Measurements from ENCODE around the gene TBC1D23.
"Not testable (repeated sequence)": the region's sequence is repeated elsewhere in the genome, so short reads cannot be mapped to it uniquely, and the experiment has no call there.

Gene TBC1D23

DNA sequence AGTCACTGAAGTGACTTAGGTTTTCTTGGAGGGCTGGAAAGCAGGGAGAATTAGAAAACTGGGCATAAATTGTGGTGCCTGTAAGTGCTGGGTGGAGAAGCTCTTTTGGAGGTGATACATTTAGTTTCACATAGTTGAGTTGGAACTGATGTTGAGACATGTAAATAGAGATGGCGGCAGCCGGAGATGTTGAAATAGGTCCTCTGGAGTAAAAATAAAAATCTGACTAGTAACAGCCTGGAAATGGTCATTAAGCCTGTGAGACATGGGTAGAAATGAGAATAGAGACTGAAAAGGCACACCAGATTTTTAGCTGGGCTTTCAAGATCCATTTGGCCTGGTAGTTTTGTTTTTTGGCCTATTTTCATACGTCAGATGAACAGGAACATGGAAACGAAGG is 70.9 kb downstream of the TBC1D23 start:
- no peak overlapping the region for H3K4me3 ChIP-seq (ENCODE audit: low read depth, low read length)
- TF ChIP-seq, protein P1, sequence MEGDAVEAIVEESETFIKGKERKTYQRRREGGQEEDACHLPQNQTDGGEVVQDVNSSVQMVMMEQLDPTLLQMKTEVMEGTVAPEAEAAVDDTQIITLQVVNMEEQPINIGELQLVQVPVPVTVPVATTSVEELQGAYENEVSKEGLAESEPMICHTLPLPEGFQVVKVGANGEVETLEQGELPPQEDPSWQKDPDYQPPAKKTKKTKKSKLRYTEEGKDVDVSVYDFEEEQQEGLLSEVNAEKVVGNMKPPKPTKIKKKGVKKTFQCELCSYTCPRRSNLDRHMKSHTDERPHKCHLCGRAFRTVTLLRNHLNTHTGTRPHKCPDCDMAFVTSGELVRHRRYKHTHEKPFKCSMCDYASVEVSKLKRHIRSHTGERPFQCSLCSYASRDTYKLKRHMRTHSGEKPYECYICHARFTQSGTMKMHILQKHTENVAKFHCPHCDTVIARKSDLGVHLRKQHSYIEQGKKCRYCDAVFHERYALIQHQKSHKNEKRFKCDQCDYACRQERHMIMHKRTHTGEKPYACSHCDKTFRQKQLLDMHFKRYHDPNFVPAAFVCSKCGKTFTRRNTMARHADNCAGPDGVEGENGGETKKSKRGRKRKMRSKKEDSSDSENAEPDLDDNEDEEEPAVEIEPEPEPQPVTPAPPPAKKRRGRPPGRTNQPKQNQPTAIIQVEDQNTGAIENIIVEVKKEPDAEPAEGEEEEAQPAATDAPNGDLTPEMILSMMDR (IDR thresholded peaks at IDR 0.05; ENCODE audit: borderline replicate concordance, insufficient read depth, low read depth, low read length): no peak

GRCh38 chr3:100333051-100333450 is 72.3 kb downstream of the TBC1D23 start:
- no peak overlapping the region for H3K4me3 ChIP-seq (ENCODE audit: low read depth, low read length)
- TF ChIP-seq, protein P1 (IDR thresholded peaks at IDR 0.05; ENCODE audit: borderline replicate concordance, insufficient read depth, low read depth, low read length): no peak

DNA sequence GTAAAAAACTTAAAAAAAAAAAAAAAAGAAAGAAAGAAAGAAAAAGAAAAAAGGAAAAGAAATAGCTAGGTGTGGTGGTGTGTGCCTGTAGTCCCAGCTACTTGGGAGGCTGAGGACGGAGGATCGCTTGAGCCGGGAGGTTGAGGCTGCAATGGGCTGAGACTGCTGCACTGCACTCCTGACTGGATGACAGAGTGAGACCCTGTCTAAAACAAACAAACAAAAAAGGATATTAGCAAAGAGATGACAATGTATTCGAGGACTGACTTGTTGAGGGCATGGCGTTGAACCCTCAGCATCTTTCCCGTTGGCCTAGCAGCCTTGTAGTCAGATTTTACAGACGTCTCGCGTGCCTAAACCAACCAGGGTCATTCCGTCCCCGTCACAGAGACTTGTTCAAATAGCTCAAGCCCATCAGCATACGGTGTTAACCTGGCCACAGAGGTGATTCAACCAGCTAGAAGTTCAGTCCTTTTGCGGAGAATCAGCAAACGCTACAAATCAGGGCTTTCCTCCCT is 73.2 kb downstream of the TBC1D23 start:
- H3K4me3 ChIP-seq (ENCODE audit: low read depth, low read length): peak overlapping the region; percentile 62
- TF ChIP-seq, protein P1 (IDR thresholded peaks at IDR 0.05; ENCODE audit: borderline replicate concordance, insufficient read depth, low read depth, low read length): no peak

DNA sequence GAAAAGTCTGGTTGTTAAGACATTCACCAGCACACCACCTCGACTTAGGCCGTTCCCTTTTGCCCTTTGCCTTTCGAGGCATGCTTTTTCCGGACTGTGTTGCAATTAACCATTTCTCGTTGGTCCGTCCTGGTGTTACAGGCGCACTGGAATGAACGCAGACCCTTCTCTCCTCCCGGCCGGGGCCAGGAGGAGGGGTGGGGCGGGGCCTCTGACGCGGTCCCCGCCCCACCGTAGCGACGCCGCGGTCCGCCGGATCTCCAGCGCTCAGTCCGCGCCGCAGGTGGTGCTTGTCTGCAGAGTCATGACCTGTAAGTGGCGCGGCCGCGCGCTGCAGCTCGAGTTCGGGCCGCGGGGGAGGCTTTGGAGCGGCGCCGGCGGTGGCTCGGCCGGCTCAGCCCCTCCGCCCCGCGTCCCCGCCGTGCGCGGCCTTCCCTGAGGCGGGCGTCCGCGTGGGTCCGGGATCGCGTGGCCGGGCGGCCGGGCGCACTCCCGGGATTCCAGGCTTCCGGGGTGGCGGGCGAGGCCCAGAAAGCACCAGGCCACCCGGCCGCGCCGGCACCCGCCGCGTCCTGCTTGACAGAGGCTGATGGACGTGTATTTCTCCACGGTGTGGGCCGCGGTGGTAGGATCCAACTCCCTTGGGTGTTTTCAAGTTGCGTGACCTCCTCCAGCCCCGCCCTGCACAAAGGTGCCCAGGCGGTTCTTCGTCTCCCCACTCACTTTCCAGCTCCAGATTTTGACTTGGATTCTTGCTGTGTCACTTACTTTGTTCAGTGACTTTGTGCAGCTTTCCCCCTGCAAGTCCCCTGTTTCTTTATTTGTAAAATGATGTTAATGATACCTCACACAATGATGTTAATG is 73.9 kb downstream of the TBC1D23 start, which contains the start of gene NIT2:
Gene NIT2, plus strand, starts transcription at position 270 of the 864 bp plus-strand sequence. Its CDS starts 35 bp downstream, at position 305.
- TF ChIP-seq, protein P1 (IDR thresholded peaks at IDR 0.05; ENCODE audit: borderline replicate concordance, insufficient read depth, low read depth, low read length): no peak
- peak within 1 kb of the TSS; percentile 62 for H3K4me3 ChIP-seq (ENCODE audit: low read depth, low read length)

DNA sequence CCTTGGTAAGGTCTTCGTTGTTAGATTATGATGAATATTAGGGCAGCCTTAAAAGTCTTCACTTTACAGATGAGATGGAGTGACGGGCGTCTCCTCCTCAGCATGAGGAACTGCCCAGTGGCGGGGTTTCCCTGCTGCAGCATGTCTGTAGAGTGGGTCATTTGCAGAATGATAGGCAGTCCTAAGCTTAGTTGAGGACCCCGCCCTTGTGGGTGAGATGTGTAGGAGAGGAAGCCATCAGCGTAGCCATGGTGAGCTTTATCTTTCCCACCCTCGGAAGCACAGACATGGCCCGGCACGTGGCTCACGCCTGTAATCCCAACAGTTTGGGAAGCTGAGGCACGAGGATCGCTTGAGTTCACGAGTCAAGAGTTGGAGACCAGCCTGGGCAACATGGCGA is 74.6 kb downstream of the TBC1D23 start:
- TF ChIP-seq, protein P1 (IDR thresholded peaks at IDR 0.05; ENCODE audit: borderline replicate concordance, insufficient read depth, low read depth, low read length): no peak
- H3K4me3 ChIP-seq (ENCODE audit: low read depth, low read length): peak overlapping the region; percentile 62

DNA sequence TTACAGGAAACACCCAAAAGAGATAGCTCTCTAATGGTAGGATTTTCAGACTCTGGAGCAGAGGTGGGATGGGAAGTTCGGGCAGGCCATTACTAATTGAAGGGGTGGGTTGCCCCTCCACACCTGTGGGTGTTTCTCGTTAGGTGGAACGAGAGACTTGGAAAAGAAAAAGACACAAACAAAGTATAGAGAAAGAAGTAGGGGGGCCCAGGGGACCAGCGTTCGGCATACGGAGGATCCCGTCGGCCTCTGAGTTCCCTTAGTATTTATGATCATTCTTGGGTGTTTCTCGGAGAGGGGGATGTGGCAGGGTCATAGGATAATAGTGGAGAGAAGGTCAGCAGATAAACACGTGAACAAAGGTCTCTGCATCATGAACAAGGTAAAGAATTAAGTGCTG is 75.4 kb downstream of the TBC1D23 start:
- H3K4me3 ChIP-seq (ENCODE audit: low read depth, low read length): not testable (repeated sequence)

DNA sequence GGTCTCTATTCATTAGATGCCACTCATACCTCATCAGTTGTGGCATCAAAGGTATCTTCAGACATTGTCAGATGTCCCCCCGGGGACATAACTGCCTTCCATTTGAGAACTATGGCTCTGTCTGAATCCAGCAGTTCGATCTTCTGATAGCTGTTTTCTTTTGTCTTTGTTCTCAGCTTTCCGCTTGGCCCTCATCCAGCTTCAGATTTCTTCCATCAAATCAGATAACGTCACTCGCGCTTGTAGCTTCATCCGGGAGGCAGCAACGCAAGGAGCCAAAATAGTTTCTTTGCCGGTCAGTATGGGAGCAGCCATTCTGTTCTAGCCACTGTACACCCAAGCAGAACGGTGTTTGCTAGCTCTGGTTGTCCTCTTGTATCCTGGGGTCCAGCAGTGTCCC is 78.1 kb downstream of the TBC1D23 start:
- no peak overlapping the region for H3K4me3 ChIP-seq (ENCODE audit: low read depth, low read length)
- TF ChIP-seq, protein P1 (IDR thresholded peaks at IDR 0.05; ENCODE audit: borderline replicate concordance, insufficient read depth, low read depth, low read length): no peak

Measured in GM12875 (cell line).